Activated CD8-positive, alpha-beta memory T cell treated with anti-CD3 and anti-CD28 coated beads for 48 hours (primary cell): ENCODE measurements around the gene ASB6.

ENCODE experiments used
- DNase-seq, 3 experiments: peaks; one replicate each; pipeline ENCODE4 v3.0.0-alpha.2; 2020; ENCODE audit warnings: low read depth in 2 of 3, low spot score in 2 of 3

The ASB6 gene

DNA sequence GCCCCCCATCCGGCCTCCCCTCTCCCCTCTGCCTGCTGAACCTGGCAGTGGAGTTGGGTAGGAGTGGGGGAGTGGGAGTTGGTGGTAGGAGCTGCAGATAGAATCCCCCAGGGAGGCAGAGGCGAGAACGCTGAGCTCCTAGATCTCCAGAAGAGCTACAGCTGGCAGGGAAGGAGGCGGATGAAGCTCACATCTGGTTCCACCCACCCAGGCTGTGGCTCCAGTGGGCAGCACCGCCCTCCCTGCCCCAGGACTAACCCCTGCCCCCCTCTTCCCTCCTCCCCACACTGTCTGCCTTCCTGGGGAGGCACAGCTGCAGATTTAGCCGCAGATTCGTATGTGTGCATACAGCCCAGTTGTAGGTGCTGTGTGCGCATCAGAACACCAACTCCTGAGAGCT, 55.3 kb downstream of the ASB6 start:
- DNase-seq: no peak

DNA sequence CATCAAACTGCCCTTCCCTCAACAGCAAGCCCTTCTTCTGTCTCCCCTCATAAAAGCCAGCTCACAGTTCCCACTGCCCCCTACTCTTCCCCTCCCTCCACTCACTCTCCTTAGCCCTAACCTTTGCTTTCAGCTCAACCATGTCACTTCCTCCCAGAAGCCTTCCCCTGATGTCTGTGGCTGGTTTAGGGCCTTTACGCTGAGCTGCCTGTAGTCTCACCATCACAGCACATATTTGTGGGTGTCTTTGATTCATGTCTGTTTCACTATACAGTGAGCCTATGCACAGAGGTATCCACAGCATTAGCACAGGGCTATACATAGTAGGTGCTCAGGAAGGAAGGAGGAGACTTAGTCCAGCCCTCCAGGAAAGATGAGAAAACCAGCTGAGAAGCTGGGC, 55.7 kb downstream of the ASB6 start:
- no peak for DNase-seq

DNA sequence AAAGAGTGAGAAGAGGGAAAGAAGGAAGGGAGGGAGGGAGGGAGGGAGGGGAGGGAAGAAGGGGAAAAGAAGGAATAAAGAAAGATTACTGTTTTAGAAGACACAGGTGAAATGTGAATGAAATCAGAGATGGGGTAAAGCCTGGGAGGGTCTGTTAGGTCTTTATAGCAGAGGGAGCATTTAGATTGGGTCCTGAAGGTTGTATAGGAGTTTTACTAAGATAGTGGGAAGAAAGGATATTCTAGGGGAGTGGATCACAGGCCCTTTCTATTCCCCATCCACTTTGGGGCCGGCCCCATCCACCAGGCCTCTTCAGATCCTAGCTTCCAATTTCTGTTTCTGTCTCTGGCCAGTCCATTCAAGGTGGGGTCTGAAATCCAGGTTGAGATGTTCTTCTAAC, 56.6 kb downstream of the ASB6 start:
- DNase-seq: no peak
